HFF-Myc (cell line): ENCODE data around the gene PPP1R1B.

ENCODE experiments used
- DNase-seq: peaks from one replicate; pipeline ENCODE4 v3.0.0-alpha.2; 2011; ENCODE audit warnings: low read depth; ENCODE audit errors: extremely low read depth
- H3K4me3 ChIP-seq: replicated peaks from 2 replicates; pipeline ENCODE4 v1.5.1; 2011; ENCODE audit warnings: low read depth, mild to moderate bottlenecking, control low read depth, low read length
- CTCF ChIP-seq: IDR thresholded peaks from 2 replicates; pipeline ENCODE4 v1.5.1; 2012; ENCODE audit warnings: mild to moderate bottlenecking, low read depth, low read length, control low read depth; ENCODE audit errors: missing control alignments

Gene PPP1R1B

GRCh38 chr17:39600997-39601597, 25.7 kb upstream of the PPP1R1B start:
- no peak overlapping the region for H3K4me3 ChIP-seq
- no peak for TF ChIP-seq CTCF
- no peak for DNase-seq

GRCh38 chr17:39601758-39602532, 24.8 kb upstream of the PPP1R1B start:
- H3K4me3 ChIP-seq = no peak overlapping the region
- no peak for DNase-seq
- no peak for TF ChIP-seq CTCF

GRCh38 chr17:39602533-39603303, 24.0 kb upstream of the PPP1R1B start:
- no peak for DNase-seq
- no peak overlapping the region for H3K4me3 ChIP-seq
- TF ChIP-seq CTCF = no peak

GRCh38 chr17:39603304-39604016, 23.3 kb upstream of the PPP1R1B start:
- H3K4me3 ChIP-seq = no peak overlapping the region
- no peak for DNase-seq
- TF ChIP-seq CTCF = no peak

- DNase-seq = no peak
- no peak overlapping the region for H3K4me3 ChIP-seq
- no peak for TF ChIP-seq CTCF
Observed at GRCh38 chr17:39604911-39605491, 21.8 kb upstream of the PPP1R1B start.
